ENCODE measurements around the gene NCK1. TPM values are rescaled to one million over a fixed set of nuclear protein-coding genes. Genes with fewer than 3 reads are reported as not detected.
A peak's percentile ranks its signal among the peaks of the same experiment; 100 is the strongest.

The NCK1 gene
- 27.6 TPM for total RNA-seq

GRCh38 chr3:136861890-136862616 is at the start of gene NCK1:
Gene NCK1 (plus strand): TSS chr3:136862208. CDS start chr3:136928002, 65,794 bp downstream.
- peak; percentile 98 for DNase-seq (ENCODE audit: low spot score)

DNA sequence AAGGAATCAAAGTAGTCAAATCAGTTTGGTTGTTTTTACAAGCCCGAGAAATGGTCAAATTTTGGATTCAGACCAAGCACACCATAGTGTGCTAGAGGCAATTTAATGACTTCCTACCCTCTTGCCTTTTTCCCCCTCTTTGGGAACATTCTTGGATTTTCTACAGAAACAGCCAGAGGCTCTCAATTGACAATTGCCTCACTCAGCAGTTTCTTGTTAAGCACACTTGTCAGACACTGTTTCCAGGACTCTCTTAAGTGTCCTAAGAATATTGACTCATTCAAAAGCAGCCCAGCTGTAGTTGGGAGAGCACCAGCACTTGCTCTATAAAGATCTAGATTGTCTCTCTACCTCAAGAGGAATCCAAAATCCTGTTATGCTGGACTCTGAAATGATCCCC is 44.6 kb upstream of the NCK1 start:
- DNase-seq (ENCODE audit: low spot score) = no peak

- peak; percentile 11 for DNase-seq (ENCODE audit: low spot score)
Observed at GRCh38 chr3:136818191-136818768, 43.7 kb upstream of the NCK1 start.

DNA sequence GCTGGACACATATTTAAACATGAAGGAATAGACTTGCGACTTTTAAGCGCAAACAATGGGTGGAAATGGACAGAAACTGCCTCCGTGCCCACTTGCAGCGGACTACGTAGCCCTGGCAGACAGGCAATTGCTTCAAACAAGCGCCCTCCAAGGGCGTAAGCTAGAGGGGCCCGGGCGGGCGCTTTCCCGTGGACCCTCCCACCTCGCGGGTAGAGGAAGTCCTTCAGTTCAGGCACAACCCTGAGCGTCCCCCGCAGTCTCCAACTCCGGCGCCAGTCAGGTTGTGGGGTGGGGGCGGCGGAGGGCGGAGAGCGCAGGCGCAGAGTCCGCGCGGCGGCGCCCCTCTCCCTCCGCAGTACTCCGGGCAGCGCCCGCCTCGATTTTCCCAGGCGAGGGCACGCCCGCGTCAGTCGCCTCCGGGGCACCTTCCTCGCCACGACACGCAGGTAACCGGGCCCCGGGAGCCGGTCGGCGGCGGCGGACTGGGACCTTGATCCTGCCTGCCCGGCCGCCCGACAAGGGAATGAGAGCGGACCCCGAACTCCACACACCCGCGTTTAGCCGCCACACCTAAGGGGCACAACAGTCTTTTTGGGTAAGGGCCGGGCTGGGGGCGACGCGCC is 43.1 kb upstream of the NCK1 start, which contains the start of gene SLC35G2:
Gene SLC35G2 (plus strand): TSS at position 358 of the 623 bp plus-strand sequence. CDS start 35,335 bp downstream, outside the sequence.
- DNase-seq (ENCODE audit: low spot score) = peak; percentile 26

GRCh38 chr3:136819392-136819730 is 42.6 kb upstream of the NCK1 start:
- DNase-seq (ENCODE audit: low spot score) = no peak

- peak; percentile 27 for DNase-seq (ENCODE audit: low spot score)
Observed at GRCh38 chr3:136819731-136820679, 42.0 kb upstream of the NCK1 start.

GRCh38 chr3:136831461-136831860 is 30.5 kb upstream of the NCK1 start:
- no peak for DNase-seq (ENCODE audit: low spot score)

- DNase-seq (ENCODE audit: low spot score) = no peak
Observed at GRCh38 chr3:136835089-136835812, 26.8 kb upstream of the NCK1 start.

GRCh38 chr3:136835813-136836510 is 26.0 kb upstream of the NCK1 start:
- DNase-seq (ENCODE audit: low spot score) = no peak

- DNase-seq (ENCODE audit: low spot score) = no peak
Observed at GRCh38 chr3:136836511-136837156, 25.4 kb upstream of the NCK1 start.

DNA sequence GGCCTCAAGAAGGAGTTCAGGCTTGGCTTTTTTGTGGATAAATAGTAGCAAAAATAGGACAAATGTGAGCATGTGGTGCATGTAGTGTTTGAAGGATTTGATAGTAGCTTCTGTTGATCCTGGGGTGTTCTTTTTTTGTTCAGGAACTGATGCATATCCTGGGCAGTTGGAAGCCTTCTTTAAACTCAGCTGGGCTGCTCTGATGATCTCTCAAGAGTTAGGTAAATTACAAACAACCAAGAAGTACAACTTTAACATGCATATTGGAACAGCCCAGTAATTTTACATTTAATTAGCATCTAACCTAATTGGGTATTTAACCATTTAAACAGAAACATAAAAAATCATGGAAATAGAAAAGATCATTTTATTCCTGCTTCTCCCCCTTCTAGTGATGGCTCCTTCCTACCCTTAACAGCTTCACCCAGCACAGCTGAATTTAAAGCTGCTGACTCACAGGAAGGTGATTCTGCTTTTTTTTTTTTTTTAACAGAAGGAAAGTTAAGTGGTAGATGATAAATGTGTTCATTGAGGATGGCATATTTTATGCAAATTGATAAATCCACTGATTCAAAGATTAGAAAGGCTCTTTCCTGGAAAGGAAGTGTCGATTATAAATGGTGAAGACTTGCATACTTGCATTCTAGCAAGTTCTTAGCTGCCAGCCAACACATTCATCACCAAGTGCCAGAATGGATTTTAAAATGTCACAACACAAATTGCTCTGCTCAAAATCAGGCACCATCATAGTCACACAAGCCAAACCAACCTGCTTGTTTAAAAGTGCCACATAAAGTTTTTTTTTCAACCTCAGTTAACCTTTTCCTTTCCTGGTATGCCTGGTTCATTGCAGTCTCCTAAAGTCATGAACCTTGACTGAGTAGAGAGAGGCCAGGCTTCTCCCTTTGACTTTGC is 23.1 kb upstream of the NCK1 start:
- no peak for DNase-seq (ENCODE audit: low spot score)

GRCh38 chr3:136839556-136839931 is 22.5 kb upstream of the NCK1 start:
- no peak for DNase-seq (ENCODE audit: low spot score)

DNA sequence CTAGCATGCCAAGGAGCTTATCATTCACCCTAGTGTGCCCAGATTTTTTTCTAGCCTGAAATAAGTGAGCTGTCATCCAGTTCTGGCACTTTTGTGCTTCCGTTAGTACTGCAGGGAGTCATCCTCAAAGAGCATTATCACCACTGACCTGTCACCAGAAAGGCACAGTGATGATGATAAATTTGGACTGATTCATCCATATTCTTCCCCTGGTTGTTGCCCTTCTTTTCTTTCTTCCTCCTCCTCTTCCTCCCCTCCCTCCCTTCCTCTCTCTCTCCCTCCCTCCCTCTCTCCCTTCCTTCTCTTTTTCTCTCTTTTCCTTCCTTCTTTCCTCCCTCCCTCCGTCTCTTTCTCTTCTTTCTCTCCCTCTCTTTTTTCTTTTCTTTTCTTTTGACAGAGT is 21.8 kb upstream of the NCK1 start:
- DNase-seq (ENCODE audit: low spot score) = no peak

DNA sequence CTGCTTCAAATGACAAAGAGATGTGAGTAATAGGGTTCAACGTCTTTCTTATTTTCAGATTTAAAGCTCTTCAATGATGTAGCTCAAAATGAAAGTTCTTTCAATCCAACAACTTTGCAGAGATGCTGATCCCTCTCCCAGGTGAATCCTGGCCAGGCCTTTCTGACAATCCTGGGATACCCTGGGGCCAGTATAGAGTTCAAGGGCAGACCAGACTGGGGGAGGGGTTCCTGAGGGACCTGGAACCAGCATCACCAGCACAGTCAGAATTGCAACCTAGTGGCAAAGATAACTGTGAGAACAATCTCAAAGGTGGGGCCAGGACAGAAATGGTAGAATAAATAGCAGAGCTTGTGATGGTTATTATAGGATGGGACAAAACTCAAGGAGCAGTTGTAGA is 19.7 kb upstream of the NCK1 start:
- DNase-seq (ENCODE audit: low spot score) = no peak

GRCh38 chr3:136844724-136845123 is 17.3 kb upstream of the NCK1 start:
- DNase-seq (ENCODE audit: low spot score) = no peak

DNA sequence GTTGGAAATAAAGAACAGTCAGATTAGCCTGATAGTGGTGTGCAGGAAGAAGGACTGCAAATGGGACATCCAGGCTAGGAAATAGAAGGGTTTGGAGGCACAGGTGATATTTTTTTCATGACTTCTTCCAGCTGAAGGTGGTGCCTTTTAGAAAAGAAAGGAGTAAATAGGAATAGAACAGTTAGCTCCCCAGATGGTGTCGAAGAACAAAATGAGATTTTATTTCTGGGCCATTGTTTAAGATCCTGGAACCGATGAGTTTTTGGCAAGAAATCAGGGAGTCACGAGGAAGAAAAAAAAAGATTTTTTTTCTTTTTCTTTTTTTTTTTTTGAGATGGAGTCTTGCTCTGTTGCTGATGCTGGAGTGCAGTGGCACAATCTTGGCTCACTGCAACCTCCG is 9.8 kb upstream of the NCK1 start:
- no peak for DNase-seq (ENCODE audit: low spot score)

DNA sequence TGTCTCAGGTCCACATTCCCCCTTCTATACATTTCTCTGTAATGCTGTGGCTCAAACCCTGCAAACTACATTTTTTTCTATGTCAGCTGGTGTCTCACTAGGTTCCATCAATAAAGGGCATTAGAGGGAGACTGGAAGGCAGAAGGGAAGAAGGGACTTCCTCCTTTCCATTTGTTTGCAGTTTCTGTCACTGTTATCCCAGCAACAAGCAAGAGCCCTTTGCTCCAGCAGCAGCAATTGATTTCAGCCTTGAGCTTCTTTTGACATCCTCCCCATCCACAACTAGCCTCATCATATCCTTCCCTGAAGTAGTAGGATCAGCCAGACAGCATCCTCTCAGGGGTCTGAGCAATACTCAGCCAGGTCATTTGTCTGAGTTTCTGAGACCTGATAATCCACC is 5.3 kb upstream of the NCK1 start:
- no peak for DNase-seq (ENCODE audit: low spot score)

DNA sequence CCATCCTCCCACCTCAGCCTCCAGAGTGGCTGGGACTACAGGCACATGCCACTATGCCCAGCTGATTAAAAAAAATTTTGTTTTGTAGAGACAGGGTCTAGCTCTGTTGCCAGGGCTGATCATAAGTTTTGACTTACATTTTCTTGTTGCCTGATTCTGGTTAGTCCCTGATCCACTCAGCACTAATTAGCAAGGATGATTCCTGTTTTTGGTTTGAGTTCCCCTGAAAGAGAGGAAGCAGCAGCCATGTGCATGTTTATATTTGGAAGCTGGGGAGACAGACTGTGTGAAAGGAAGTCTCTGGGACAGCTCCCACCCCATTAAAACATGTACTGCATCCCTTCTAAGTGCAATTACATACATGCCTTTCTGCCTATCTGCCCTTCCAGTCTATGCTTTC is 3.6 kb upstream of the NCK1 start:
- no peak for DNase-seq (ENCODE audit: low spot score)

- DNase-seq (ENCODE audit: low spot score) = no peak
Observed at GRCh38 chr3:136860541-136860940, 1.5 kb upstream of the NCK1 start.
